Endodermal cell (in vitro differentiated cells): ENCODE results near the gene ANO8. TPM values are rescaled to one million over a fixed set of nuclear protein-coding genes. Genes with fewer than 3 reads are reported as not detected.
A peak's percentile ranks its signal among the peaks of the same experiment; 100 is the strongest.

Experiments
- DNase-seq: peaks from one replicate; pipeline ENCODE4 v3.0.0-alpha.2; 2017
- H3K27ac ChIP-seq: 2 replicates; pipeline ENCODE4 v1.5.1; 2013; ENCODE audit warnings: mild to moderate bottlenecking, low read depth, low read length, moderate library complexity
- H3K27me3 ChIP-seq: 2 replicates; pipeline ENCODE4 v1.6.1; 2013; ENCODE audit warnings: mild to moderate bottlenecking, low read length, moderate library complexity; ENCODE audit not compliant: insufficient read depth, control insufficient read depth, poor library complexity, severe bottlenecking
- H3K36me3 ChIP-seq: 2 replicates; pipeline ENCODE4 v1.7.0; 2013; ENCODE audit warnings: mild to moderate bottlenecking, low read length, moderate library complexity; ENCODE audit not compliant: control insufficient read depth, insufficient read depth
- H3K4me1 ChIP-seq: one replicate; pipeline ENCODE4 v1.7.0; 2013; ENCODE audit warnings: low read length; ENCODE audit not compliant: control insufficient read depth, insufficient read depth
- H3K4me3 ChIP-seq: 2 replicates; pipeline ENCODE4 v1.5.1; 2013; ENCODE audit warnings: mild to moderate bottlenecking, low read length, moderate library complexity
- H3K9ac ChIP-seq: 2 replicates; pipeline ENCODE4 v1.6.1; 2013; ENCODE audit warnings: mild to moderate bottlenecking, low read length, moderate library complexity; ENCODE audit not compliant: poor library complexity, severe bottlenecking; ENCODE audit errors: extremely low read depth
- H3K9me3 ChIP-seq: 2 replicates; pipeline ENCODE4 v1.6.1; 2013; ENCODE audit warnings: mild to moderate bottlenecking, low read length, moderate library complexity; ENCODE audit not compliant: control insufficient read depth
- H3K27ac Mint-ChIP-seq: 2 replicates; pipeline ENCODE4 v1.8.0; 2020; ENCODE audit warnings: mixed read lengths
- H3K27me3 Mint-ChIP-seq: 2 replicates; pipeline ENCODE4 v1.8.0; 2021; ENCODE audit warnings: mild to moderate bottlenecking, mixed read lengths; ENCODE audit not compliant: insufficient read depth
- H3K36me3 Mint-ChIP-seq: 2 replicates; pipeline ENCODE4 v1.8.0; 2020; ENCODE audit warnings: low read depth, mixed read lengths
- H3K4me1 Mint-ChIP-seq: 2 replicates; pipeline ENCODE4 v1.8.0; 2020; ENCODE audit warnings: mixed read lengths
- H3K4me3 Mint-ChIP-seq: 2 replicates; pipeline ENCODE4 v1.8.0; 2020; ENCODE audit warnings: mild to moderate bottlenecking, moderate library complexity, mixed read lengths
- H3K9me3 Mint-ChIP-seq: 2 replicates; pipeline ENCODE4 v1.8.0; 2020; ENCODE audit warnings: mild to moderate bottlenecking, mixed read lengths
- CTCF ChIP-seq: fragments of 200-600 bp; sonication (generic); conservative IDR thresholded peaks from 2 replicates; pipeline ENCODE4 v1.5.0; 2021; ENCODE audit warnings: antibody characterized with exemption, mild to moderate bottlenecking
- WGBS, 2 experiments: methylation state at CpG; one replicate each; pipeline versions ENCODE4 v1.1.5 to v1.1.7; 2013; ENCODE audit warnings: missing lambda C conversion rate in 2 of 2, mixed read lengths in 1 of 2; ENCODE audit not compliant: insufficient coverage in 1 of 2, insufficient read length in 1 of 2; 5-methylcytosine and 5-hydroxymethylcytosine counted together
- total RNA-seq, 2 donors: library from RNA; stranded (reverse); fragmentation: NEBNext Ultra II Directional in 1 of 2; extraction: Animal tissue kit (Norgen Biotek cat#: 25700) in 1 of 2; gene quantifications; 2 replicates in 1 of 2; 3 replicates in 1 of 2; pipeline ENCODE4 v1.2.1, GENCODE V29; 2021

ANO8 gene
- total RNA-seq, 2 donors from 2014 or later = 27.5 to 29.5 TPM

- 95 to 97% methylated on average over 15 to 24 of the region's 24 CpGs for WGBS, 2 experiments
- H3K4me3 ChIP-seq = no peak overlapping the region
- no peaks in the 10 kb centered on the region for H3K9me3 ChIP-seq
- TF ChIP-seq CTCF = no peak
- H3K36me3 Mint-ChIP-seq = peaks cover 29% of the 10 kb centered on the region
- H3K4me1 Mint-ChIP-seq = peaks cover 4% of the 10 kb centered on the region
- no peak overlapping the region for H3K4me3 Mint-ChIP-seq
- peak; percentile 40 for DNase-seq
- no peak overlapping the region for H3K9ac ChIP-seq
- H3K4me1 ChIP-seq = no peaks in the 10 kb centered on the region
- H3K27me3 ChIP-seq = no peaks in the 10 kb centered on the region
- peaks cover 10% of the 10 kb centered on the region for H3K36me3 ChIP-seq
- H3K27me3 Mint-ChIP-seq = peaks cover 27% of the 10 kb centered on the region
- no peak overlapping the region for H3K27ac ChIP-seq
- no peaks in the 10 kb centered on the region for H3K9me3 Mint-ChIP-seq
- no peak overlapping the region for H3K27ac Mint-ChIP-seq
Observed at GRCh38 chr19:17330262-17331044, 4.2 kb downstream of the ANO8 start.

GRCh38 chr19:17329366-17330261 lies 5.0 kb downstream of the ANO8 start:
- WGBS, 2 experiments = 88 to 89% methylated on average over 37 to 51 of the region's 51 CpGs
- DNase-seq = no peak
- Histone ChIP-seq H3K9ac (no peak overlapping the region), H3K36me3 (peaks cover 13% of the 10 kb centered on the region), H3K4me3 (no peak overlapping the region), H3K27ac (no peak overlapping the region), H3K27me3 (no peaks in the 10 kb centered on the region), H3K4me1 (no peaks in the 10 kb centered on the region), H3K9me3 (no peaks in the 10 kb centered on the region)
- H3K4me1 Mint-ChIP-seq = peaks cover 4% of the 10 kb centered on the region
- H3K27ac Mint-ChIP-seq = no peak overlapping the region
- no peak for TF ChIP-seq CTCF
- H3K4me3 Mint-ChIP-seq = peak overlapping the region; percentile 63
- H3K36me3 Mint-ChIP-seq = peaks cover 29% of the 10 kb centered on the region
- H3K27me3 Mint-ChIP-seq = peaks cover 27% of the 10 kb centered on the region
- H3K9me3 Mint-ChIP-seq = no peaks in the 10 kb centered on the region

DNA sequence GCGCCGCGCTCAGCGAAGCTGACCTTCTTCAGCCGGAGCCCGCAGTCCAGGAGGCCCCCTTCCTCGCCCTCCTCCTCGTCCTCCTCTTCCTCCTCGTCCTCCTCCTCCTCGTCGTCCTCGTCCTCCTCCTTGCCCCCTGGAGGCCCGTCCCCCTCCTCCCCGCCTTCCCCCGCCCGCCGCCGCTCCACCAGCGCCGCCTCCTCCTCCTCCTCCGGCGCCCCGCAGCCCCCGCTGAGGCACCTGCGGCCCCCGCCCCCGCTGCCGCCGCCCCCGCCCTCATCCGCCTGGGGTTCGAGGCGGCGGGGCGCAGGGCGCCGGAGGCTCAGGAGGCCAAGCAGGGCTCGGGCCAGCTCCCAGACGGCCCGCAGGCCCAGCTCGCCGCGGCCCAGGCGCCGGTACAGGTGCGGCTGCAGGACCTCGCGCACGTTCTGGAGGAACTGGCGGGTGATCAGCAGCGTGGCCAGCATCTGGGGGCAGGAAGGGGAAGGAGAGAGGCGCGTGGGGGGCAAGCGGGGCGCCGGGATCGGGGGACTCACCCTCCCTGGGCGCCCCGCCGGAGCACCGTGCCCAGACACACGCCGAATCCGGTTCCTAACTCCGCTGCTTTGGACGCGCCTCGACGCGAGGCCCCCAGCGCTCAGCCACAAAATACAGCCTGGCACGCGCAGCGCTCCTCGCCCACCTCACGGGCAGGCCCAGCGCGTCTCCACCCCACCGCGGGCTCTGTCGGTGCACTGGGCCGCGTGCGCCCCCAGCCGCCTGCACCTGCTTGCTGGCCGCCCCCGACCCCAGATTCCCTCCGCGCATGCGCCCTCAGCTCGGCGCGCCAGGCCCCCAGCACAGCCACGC lies 5.9 kb downstream of the ANO8 start:
- peak; percentile 78 for DNase-seq
- H3K9ac ChIP-seq = peak overlapping the region; percentile 44
- 35 to 66% methylated on average over 25 to 76 of the region's 94 CpGs for WGBS, 2 experiments

More for the DNA sequence above, 5.9 kb downstream of the ANO8 start:
- H3K9me3 ChIP-seq = no peaks in the 10 kb centered on the region
- H3K4me1 ChIP-seq = no peaks in the 10 kb centered on the region
- H3K36me3 ChIP-seq = peaks cover 13% of the 10 kb centered on the region
- H3K27ac ChIP-seq = no peak overlapping the region
- H3K4me3 ChIP-seq = peak overlapping the region; percentile 71
- Mint-ChIP-seq H3K36me3 (peaks cover 29% of the 10 kb centered on the region), H3K27me3 (peaks cover 24% of the 10 kb centered on the region), H3K4me1 (peaks cover 1% of the 10 kb centered on the region), H3K9me3 (no peaks in the 10 kb centered on the region), H3K27ac (no peak overlapping the region), H3K4me3 (peak overlapping the region; percentile 63)
- TF ChIP-seq CTCF = no peak
- H3K27me3 ChIP-seq = no peaks in the 10 kb centered on the region
